CD1c-positive myeloid dendritic cell (primary cell): ENCODE results near the gene NELL2.
"Not testable (repeated sequence)": the region's sequence is repeated elsewhere in the genome, so short reads cannot be mapped to it uniquely, and the experiment has no call there.

Experiments
- DNase-seq: peaks from one replicate; pipeline ENCODE4 v3.0.0-alpha.2; 2016; ENCODE audit errors: extremely low spot score

The NELL2 gene

DNA sequence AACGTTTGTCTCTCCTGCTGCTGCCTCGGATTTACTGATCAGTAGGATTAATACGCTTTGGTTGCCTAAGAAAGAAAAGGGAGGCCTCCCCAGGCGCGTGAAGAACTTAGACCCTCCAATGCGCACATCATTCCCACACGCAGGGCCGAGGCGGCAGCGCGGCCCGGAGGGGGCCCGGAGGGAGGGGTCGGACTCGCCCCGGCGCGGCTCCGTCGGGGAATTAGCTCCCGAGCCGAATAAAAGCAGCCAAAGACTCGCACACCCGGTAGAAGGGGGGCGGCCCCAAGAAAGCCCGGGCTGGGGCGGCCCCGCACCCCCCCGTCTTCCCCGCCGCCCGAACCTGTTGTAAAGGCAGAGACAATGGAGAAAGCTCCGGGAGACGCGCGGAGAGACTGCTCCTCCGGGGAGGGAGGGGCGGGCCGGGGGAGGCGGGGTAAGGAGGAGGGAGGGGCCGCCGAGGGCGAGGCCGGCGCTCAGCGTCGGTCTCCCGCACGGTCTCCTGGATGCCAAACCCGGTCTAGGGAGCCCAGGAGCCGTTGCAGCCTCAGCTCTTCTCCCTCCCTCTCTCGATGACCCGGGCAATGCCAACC is at the start of gene NELL2:
Gene NELL2 (minus strand): TSS at position 362 of the 590 bp plus-strand sequence. CDS start 446 bp downstream, outside the sequence.
- peak; percentile 2 for DNase-seq

DNA sequence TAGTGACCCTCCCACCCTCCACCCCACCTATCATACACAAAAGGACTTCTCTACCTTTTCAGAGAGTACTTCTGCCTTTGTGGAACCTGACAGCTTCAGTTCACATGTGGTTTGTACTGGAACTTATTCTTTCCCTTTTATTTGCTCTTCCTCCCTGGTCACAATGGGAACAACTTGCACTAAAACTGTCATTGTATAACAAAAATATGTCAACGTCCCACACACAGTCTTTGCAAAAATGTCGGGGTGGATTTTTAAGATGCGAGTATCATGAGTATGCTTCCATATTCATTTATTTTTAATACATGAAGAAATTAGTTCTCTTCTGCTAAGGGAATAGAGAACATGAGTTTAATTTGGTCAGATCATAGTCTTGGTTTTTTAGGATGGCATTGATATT is 45.6 kb upstream of the NELL2 start:
- DNase-seq, result no peak

DNA sequence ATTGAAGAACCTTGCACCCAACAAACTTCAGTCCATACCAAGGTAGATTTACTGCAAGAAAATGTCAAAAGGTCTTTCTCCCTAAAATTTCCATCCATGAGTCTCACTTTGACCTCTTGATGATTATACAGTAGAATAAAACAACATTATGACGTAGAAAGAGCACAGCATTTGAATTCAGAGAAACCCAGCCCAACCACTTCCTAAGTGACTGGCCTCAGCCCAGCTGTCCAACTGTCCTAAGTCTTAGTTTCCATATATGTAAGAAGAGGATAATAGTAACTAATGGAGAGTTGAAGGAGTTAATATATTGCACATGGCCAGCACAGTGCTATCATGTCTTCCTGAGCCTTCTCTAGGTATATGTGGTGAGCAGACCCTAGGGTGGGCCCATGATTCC is 41.0 kb upstream of the NELL2 start:
- no peak for DNase-seq

DNA sequence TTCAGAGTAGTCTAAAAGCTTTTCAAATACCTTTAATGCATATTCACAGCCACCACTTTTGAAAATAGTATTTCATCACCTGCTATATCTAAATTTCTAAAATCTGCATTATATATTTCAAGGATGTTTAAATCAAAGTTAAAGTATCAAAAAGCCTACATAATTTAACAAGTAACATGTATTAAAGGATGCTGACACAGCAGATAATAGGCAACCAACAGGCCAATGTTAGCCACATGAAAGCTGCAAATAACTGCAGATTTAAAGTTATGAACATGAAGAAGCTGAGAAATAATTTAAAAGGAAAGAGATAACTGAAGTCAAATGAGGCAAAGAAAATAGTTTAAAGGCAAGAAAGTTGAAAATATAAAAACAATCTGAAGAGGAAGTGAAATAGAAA is 39.8 kb upstream of the NELL2 start:
- no peak for DNase-seq

DNA sequence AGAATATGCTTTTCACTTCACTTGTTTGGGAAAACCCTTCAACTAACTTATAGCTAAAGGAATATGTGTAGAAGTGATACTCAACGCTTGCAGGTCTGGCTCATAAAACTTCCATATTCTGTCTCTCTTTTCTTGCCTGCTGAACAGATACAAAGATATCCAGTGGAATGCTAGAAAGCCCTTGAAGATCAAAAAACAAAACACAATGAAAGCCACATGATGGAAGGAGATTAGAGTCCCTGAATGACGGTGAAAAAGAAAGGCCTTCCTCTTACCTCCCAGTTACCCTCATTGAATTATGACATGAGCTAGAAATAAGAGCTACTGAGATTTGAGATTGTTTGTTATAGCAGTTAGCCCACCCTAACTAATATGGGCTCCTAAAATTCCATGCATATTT is 28.2 kb upstream of the NELL2 start:
- no peak for DNase-seq

DNA sequence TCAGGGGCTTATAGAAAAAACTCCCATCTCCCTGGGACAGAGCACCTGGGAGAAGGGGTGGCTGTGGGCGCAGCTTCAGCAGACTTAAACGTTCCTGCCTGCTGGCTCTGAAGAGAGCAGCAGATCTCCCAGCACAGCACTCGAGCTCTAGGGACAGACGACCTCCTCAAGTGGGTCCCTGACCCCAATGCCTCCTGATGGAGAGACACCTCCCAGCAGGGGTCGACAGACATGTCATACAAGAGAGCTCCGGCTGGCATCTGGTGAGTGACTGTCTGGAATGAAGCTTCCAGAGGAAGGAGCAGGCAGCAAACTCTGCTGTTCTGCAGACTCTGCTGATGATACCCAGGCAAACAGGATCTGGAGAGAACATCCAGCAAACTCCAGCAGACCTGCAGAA is 22.0 kb upstream of the NELL2 start:
- not testable (repeated sequence) for DNase-seq

DNA sequence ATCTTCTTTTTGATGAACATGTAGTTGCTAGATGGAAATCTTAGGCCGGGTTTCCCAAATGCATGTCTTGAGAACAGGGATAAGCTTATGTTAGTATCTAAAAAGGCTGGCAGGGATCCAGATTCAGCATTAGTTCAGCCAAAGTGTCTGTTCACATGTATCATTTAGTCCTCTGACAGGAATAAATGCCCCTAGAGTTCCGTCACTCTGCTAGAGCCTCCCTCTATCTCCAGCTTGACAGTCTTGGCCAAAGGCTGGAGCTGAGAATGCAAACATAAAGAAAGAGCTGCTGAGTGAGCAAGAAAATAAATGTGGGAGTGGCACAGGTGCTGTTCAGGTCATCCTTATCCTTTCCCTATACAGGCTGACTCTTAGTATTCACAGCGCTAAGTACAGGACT is 13.8 kb upstream of the NELL2 start:
- DNase-seq, result no peak

DNA sequence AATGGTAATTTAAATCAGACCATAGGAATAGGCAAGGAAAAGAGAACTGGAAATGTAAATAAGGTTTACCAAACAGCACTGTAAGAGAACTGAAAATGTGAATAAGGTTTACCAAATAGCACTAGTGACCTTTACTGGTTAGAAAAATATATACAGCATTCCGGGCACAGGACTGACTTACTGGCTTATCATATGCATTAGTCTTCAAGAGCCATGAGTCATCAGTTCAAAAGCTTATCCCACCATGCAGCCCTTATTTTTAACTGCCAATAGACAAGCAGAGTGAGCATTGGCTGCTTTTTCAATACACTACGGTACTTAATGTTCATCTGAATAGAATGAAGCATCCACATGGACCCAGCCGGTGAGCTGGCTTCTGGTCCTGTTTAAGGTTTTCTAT is 13.0 kb upstream of the NELL2 start:
- no peak for DNase-seq

DNA sequence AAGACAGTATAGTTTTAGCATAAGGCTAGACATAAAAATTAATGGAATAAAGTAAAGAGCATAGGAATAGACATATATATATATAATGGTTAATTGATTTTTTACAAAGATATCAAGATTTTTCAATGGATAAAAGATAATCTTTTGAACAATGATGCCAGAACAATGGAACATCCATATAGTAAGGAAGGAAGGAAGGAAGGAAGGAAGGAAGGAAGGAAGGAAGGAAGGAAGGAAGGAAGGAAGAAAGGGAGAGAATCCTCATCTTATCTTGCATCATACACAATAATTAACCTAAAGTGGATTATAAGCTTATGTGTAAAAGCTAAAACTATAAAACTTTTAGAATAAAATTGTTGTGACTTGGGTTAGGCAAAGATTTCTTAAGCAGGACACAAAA is 9.8 kb upstream of the NELL2 start:
- no peak for DNase-seq

DNA sequence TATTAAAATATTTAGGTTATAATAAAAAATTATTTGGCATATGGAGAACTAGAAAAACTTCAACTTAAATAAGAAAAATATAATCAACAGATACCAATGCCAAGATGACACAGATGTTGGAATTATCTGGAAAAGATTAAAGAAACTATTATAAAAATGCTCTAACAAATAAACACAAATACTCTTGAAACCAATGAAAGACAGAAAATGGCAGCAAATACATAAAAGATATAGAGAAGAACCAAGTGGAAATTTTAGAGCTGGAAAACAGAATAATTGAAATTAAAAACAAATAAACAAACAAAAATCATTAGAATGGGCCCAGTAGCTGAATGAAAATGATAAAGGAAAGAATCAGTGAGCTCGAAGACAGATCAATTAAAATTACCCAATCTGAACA is 5.1 kb upstream of the NELL2 start:
- no peak for DNase-seq

DNA sequence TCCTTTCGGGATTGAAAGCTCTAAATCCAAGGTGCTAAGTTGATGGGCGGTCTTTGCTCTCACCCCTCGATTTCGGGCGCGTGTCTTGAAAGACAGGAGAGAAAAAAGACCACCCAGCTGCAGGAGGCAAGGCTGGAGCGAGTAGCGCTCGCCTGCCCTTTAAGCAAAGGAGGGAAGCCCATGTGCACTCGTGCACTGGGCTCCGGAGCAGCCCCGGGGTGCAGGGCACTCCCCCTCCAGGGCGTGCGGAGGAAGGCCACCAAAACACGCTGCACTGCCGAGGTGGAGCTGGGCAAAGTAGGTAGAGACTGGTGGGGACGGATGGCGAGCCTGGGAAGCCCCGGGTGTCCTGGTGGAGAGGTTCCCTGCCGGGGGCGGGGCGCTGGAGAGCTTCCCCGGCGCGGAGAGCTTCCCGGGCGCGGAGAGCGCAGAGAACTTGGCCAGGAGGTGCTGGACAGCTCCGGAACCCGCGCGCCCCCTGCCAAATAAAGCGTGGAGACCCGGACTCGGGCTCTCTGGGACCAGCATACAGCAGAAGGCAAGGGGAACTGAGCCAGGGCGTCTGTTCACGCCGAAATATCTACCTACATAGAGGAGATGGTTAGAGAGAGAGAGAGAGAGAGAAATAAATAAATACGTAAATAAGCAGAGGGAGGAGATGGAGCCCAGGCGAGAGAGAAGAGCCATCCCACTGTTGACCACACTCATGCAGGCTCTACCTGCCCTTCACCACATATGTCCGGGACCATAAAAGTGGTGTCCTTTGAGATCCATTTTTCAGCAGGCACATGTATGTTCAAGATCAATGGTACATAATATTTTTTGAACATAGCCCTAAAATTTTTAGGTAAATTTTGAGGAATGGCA is 662 bp upstream of the NELL2 start:
- DNase-seq, result no peak

DNA sequence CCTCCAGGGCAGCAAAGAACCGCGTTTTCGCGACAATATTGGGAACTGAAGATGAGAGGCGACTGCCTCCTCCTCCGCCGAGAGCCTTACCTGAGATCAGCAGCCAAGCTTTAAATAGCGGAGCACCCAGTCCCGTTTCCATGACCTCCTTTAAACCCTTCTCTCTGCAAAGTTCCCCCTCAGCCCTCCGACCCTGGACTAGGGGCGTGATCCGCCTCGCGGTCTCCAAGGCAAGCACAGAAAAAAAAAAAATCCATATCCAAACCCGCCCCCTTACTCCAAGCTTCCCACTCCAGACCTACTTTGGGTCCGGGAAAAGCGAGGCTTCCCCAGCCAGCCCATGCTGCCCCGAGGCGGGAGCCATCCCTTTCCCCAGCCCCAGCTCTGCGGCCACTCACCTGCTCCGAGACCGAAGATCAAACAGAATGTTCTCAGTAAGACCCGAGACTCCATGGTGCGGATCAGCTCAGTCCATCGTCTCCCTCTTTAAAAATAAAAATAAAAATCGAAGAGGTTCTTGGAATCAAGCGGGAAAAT is 630 bp downstream of the NELL2 start:
- DNase-seq, result no peak

DNA sequence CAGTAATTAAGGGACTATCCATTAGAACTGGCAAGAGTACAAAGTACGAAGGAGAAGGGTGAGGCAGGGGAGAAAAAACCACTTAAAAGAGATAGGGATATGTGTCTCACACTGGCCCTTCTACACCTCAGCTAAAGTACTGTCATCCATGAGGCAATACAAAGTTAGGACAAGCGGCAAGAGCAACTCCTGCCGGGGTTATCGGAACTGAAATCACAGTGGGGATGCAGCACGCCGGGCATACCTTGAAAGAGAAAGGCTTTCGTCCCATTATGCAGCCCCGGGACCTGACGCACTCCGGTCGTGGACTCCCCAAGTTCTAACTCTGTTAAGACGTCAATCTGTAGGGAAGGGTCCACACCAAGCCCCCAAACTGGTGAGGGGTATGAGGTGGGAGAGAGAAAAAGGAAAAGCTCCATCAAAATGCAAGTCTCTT is 1.1 kb downstream of the NELL2 start:
- no peak for DNase-seq

DNA sequence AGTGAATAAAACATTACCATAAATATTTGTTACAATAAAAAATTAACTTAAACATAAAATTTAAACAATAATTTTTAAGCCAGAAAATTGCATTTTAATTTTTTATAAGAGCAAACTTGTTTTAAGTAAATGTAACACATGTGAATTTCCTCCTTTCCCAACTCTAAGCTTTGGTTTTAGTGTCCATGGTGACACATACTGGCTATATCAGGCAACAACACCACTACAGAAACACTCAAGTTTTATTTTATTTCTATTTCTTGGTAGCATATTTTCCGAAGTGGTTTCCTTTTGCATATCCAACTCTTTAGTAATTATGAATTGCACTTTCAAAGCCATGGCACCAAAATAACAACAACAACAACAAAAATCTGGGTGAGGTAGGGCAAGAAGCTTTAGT is 2.2 kb downstream of the NELL2 start:
- DNase-seq, result no peak

DNA sequence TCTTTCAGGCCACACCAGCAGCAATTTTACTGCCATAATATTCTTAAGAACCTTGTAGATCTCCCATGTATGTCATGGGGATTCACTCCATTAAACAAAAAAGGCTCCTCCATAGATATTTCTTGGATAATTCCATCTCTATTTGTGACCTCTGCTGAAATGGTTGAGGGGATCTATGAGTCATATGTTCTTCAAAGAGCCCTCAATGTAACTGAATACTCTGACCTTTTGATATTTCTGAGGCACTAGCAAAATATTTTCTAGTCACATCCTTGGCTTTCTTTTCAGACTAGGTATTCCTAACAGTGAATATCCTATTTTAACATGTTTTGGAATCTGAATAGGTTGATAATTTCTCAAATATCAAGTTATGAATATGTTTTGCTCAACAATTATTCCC is 6.6 kb downstream of the NELL2 start:
- DNase-seq, result no peak

DNA sequence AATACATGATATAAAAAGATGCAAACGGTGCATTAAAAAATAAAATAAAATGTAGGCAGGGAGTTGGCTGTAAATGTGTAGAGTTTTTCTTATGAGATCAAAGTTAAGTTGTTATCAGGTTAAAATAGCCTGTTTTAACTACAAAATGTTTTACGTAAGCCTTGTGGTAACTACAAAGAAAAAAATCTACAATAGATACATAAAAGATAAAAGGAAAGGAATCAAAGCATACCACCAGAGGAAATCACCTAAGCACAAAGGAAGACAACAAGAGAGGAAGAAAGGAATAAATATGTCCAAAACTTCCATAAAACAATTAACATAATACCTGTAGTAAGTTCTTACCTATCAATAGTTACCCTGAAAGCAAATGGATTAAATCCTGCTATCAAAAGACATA is 12.2 kb downstream of the NELL2 start:
- no peak for DNase-seq

DNA sequence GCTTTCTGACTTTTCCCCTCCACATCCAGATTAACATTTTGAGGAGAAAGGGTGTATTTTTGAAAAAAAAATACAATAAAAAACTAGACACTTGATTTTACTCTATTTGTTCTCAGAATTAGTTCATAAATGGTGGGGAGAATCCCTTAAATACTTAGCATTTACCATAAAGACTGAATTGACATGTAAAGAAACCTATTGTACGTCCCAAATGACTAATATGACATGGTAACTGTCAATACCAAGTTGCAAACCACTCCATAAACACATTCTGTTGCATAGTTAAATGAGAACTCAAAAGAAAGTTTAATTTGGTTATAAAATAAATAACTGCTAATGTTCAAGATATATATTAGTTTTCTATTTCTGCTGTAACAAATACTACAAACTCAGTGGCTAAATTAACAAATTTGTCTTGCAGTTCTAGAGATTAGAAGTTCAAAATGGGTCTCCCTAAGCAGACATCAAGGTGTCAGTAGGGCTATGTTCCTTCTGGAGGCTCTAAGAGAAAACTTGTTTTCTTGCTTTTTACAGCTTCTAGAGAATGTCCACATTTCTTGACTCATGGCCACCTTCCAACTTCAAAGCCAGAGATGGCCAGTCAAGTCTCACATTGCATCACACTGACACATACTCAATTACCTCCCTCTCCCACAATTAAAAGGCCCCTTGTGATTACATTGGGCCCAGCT is 16.0 kb downstream of the NELL2 start:
- no peak for DNase-seq

DNA sequence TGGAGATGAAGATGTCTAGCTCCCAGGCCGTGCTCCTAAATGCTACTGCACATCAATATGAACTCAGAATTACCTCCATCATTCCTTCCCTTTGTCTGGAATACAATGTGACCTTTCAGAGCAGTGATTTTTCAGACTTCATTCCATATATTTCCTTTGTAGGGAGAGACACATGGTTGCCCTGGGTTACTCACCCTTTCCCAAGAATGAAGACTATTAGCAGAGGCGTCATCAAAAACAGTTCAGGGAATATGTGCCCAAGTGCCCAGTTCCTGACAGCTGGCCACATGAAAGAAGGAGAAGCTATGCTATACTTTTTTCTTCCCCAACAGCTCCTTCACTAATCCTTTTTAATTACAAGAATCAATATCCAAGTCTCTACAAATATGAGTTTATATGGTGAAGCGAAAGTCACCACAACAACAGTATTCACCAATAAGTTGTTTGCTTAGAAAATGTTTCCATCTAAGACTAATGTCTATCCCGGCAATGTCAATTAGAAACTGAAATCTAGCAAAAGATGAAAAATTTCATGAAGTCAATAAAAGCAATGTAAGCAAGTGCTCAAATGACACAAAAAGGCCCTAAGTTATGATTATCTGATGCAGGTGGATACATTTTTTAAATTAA is 17.8 kb downstream of the NELL2 start:
- DNase-seq, result no peak

DNA sequence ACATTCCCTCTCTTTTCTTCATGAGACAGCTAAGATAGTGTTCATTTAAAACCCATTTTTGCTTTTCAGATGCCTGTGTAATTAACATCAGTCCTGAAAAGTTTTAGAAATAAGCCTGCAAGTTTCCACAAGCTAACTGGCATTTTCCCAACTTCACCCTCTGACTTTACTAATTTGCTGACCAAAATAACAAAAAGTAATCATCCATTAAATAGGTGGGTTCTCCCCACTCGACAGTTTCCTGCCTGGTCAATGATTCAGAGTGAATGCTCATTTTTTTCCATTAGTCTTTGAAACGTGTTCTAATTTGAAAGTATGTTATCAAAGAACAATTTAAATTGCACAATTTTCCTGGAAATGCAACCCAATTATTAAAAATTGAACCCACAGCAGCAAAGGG is 23.6 kb downstream of the NELL2 start:
- no peak for DNase-seq

DNA sequence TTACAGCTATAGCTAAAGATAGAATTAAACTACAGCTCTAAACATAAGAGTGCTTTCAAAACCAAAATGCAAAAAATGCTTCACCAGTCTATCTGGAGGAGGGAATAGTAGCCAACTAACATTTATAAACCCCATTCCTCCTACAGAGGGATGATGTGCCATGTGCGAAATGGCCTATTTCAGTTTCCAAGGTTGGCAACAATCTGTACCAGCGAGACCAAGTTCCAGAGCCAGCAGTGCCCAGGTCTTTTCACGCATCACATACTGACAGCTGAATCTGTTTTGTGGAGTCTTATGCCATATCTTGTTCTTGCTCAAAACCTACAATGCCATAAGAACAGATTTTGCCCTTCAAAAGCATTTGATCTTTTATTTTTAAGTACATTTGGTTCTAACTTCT is 24.5 kb downstream of the NELL2 start:
- no peak for DNase-seq

DNA sequence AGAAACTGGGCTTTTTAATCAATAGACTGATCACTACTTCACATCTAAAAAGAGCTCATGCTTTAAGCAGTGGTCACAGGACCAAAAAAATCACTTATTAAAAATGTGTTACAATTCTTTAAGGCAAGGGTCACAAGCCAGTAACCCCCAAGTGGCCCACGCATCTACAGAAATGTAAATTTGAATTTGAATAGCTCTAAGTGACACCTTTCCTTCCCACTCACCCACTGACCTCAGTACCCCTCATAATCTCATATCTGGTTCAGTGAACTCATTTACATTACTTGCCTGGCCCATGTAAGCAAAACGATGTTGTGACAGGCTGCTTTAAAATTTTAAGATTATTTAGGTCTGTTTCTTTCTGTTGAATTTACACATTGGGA is 27.4 kb downstream of the NELL2 start:
- DNase-seq, result no peak
